ENCODE results near the gene OR5H2.

GRCh38 chr3:98322101-98322500 is 39.8 kb downstream of the OR5H2 start:
- no peak for TF ChIP-seq ZC3H10 (CRISPR knock-in tag; IDR thresholded peaks at IDR 0.05)
- TF ChIP-seq ZFP3 (CRISPR knock-in tag; IDR thresholded peaks at IDR 0.05), result no peak
- no peak for TF ChIP-seq ISL1 (CRISPR knock-in tag; IDR thresholded peaks at IDR 0.05)
- TF ChIP-seq CSDC2 (CRISPR knock-in tag; IDR thresholded peaks at IDR 0.05), result no peak

All from SK-N-SH treated with all-trans-retinoic acid at 6 μM for 48 hours (cell line).